HEK293T (cell line): Measurements from ENCODE around the gene DBN1.

Experiments used
- CTCF ChIA-PET: fragments of 350-600 bp; formaldehyde crosslinking; extraction: SDS; loops from one replicate; lab custom pipeline; 2021; ENCODE audit warnings: antibody characterized with exemption, inconsistent platforms; lab: Yijun Ruan, JAX
- POLR2A ChIA-PET: fragments of 350-600 bp; formaldehyde crosslinking; extraction: SDS; loops from one replicate; lab custom pipeline; 2020; ENCODE audit warnings: antibody characterized with exemption, inconsistent platforms; lab: Yijun Ruan, JAX
- DNase-seq: peaks from one replicate; pipeline ENCODE4 v3.0.0; 2012; ENCODE audit warnings: mixed read lengths; ENCODE audit errors: extremely low spot score
- ARNT ChIP-seq: fragments of 450-650 bp; IDR thresholded peaks from 2 replicates; pipeline ENCODE4 v1.6.1; 2017; ENCODE audit warnings: mild to moderate bottlenecking
- BHLHE40 ChIP-seq: fragments of 450-650 bp; IDR thresholded peaks from 2 replicates; pipeline ENCODE4 v1.6.1; 2016; ENCODE audit warnings: mild to moderate bottlenecking, moderate library complexity, borderline replicate concordance
- CTBP1 ChIP-seq: fragments of 450-650 bp; IDR thresholded peaks from 2 replicates; pipeline ENCODE4 v1.6.1; 2016; ENCODE audit warnings: borderline replicate concordance
- ELF4 ChIP-seq: fragments of 450-650 bp; IDR thresholded peaks from 2 replicates; pipeline ENCODE4 v1.6.1; 2017; ENCODE audit warnings: antibody characterized with exemption
- FOXA1 ChIP-seq: fragments of 450-650 bp; IDR thresholded peaks from 2 replicates; pipeline ENCODE4 v1.6.1; 2016; ENCODE audit warnings: mild to moderate bottlenecking
- FOXK2 ChIP-seq: fragments of 450-650 bp; IDR thresholded peaks from 2 replicates; pipeline ENCODE4 v1.6.1; 2016; ENCODE audit warnings: mild to moderate bottlenecking
- FOXM1 ChIP-seq: fragments of 450-650 bp; IDR thresholded peaks from 2 replicates; pipeline ENCODE4 v1.6.1; 2017; ENCODE audit warnings: mild to moderate bottlenecking, borderline replicate concordance
- HDGF ChIP-seq: fragments of 450-650 bp; IDR thresholded peaks from 2 replicates; pipeline ENCODE4 v1.6.1; 2017; ENCODE audit warnings: antibody characterized with exemption, borderline replicate concordance
- L3MBTL2 ChIP-seq: fragments of 450-650 bp; conservative IDR thresholded peaks from 2 replicates; pipeline ENCODE4 v1.6.1; 2016; ENCODE audit warnings: mild to moderate bottlenecking
- LEF1 ChIP-seq: fragments of 450-650 bp; IDR thresholded peaks from 2 replicates; pipeline ENCODE4 v1.6.1; 2017; ENCODE audit warnings: mild to moderate bottlenecking, borderline replicate concordance
- NFRKB ChIP-seq: fragments of 450-650 bp; IDR thresholded peaks from 2 replicates; pipeline ENCODE4 v1.6.1; 2016; ENCODE audit warnings: mild to moderate bottlenecking, moderate library complexity
- PKNOX1 ChIP-seq: fragments of 450-650 bp; IDR thresholded peaks from 2 replicates; pipeline ENCODE4 v1.6.1; 2016
- SP1 ChIP-seq: fragments of 450-650 bp; IDR thresholded peaks from 2 replicates; pipeline ENCODE4 v1.6.1; 2017
- SUZ12 ChIP-seq: fragments of 450-650 bp; IDR thresholded peaks from 2 replicates; pipeline ENCODE4 v1.6.1; 2016; ENCODE audit warnings: mild to moderate bottlenecking
- TARDBP ChIP-seq: fragments of 450-650 bp; IDR thresholded peaks from 2 replicates; pipeline ENCODE4 v1.6.1; 2016
- ZNF384 ChIP-seq: fragments of 450-650 bp; IDR thresholded peaks from 2 replicates; pipeline ENCODE4 v1.6.1; 2016

Gene DBN1

GRCh38 chr5:177465044-177465443, 8.4 kb downstream of the DBN1 start:
- TF ChIP-seq ZNF384 (no peak), PKNOX1 (no peak), FOXA1 (no peak), FOXK2 (no peak), CTBP1 (no peak), ELF4 (no peak), NFRKB (no peak), SUZ12 (no peak), SP1 (no peak), FOXM1 (no peak), LEF1 (no peak), L3MBTL2 (no peak), ARNT (no peak), TARDBP (no peak), BHLHE40 (no peak), HDGF (no peak)
- no peak for DNase-seq
- POLR2A ChIA-PET: no interaction called here
- CTCF ChIA-PET: interaction anchor here (0.7 kb wide), 2 partner anchors 11 to 25 kb away, joined by 3 read pairs; no protein-coding TSS in a partner anchor

- no peak for DNase-seq
- TF ChIP-seq FOXM1: no peak
- TF ChIP-seq PKNOX1: no peak
- TF ChIP-seq SUZ12: no peak
- no peak for TF ChIP-seq CTBP1
- no peak for TF ChIP-seq FOXA1
- no peak for TF ChIP-seq FOXK2
- no peak for TF ChIP-seq ARNT
- TF ChIP-seq HDGF: no peak
- no peak for TF ChIP-seq NFRKB
- TF ChIP-seq ELF4: no peak
- TF ChIP-seq BHLHE40: no peak
- TF ChIP-seq ZNF384: no peak
- TF ChIP-seq SP1: no peak
- no peak for TF ChIP-seq L3MBTL2
- TF ChIP-seq LEF1: no peak
- POLR2A ChIA-PET: interaction anchor here (2.4 kb wide), 1 partner anchor 10 kb away, joined by 6 read pairs; no protein-coding TSS in a partner anchor
- CTCF ChIA-PET: no interaction called here
These were observed 11.3 kb downstream of the DBN1 start for GRCh38 chr5:177462021-177462670.

- CTCF ChIA-PET: interaction anchor here (0.6 kb wide), 1 partner anchor 332 kb away, joined by 3 read pairs; no protein-coding TSS in a partner anchor
- DNase-seq: no peak
- TF ChIP-seq CTBP1: no peak
- TF ChIP-seq LEF1: no peak
- TF ChIP-seq FOXA1: no peak
- POLR2A ChIA-PET: no interaction called here
These were observed 13.4 kb downstream of the DBN1 start for GRCh38 chr5:177459819-177460628.

- POLR2A ChIA-PET: no interaction called here
- TF ChIP-seq FOXM1: no peak
- TF ChIP-seq TARDBP: no peak
- TF ChIP-seq L3MBTL2: no peak
- TF ChIP-seq SUZ12: no peak
- TF ChIP-seq CTBP1: no peak
- CTCF ChIA-PET: interaction anchor here (0.6 kb wide), 1 partner anchor 331 kb away, joined by 3 read pairs; no protein-coding TSS in a partner anchor
- DNase-seq: no peak
These were observed 14.1 kb downstream of the DBN1 start for GRCh38 chr5:177459357-177459756.

GRCh38 chr5:177458912-177459350, 14.5 kb downstream of the DBN1 start:
- no peak for TF ChIP-seq ARNT
- TF ChIP-seq CTBP1: no peak
- TF ChIP-seq FOXK2: no peak
- no peak for TF ChIP-seq BHLHE40
- no peak for TF ChIP-seq LEF1
- TF ChIP-seq SP1: no peak
- TF ChIP-seq FOXM1: no peak
- POLR2A ChIA-PET: no interaction called here
- CTCF ChIA-PET: no interaction called here
- no peak for DNase-seq

GRCh38 chr5:177457852-177458681, 15.4 kb downstream of the DBN1 start:
- TF ChIP-seq CTBP1 (no peak), ELF4 (no peak), NFRKB (no peak), FOXM1 (no peak), PKNOX1 (no peak), FOXA1 (no peak), ZNF384 (no peak)
- no peak for DNase-seq
- ChIA-PET CTCF (interaction anchor here (0.9 to 1.6 kb wide), 14 partner anchors 14 to 139 kb away, joined by 3 to 15 read pairs (median 5); no protein-coding TSS in a partner anchor), POLR2A (interaction anchor here (1.1 to 1.6 kb wide), 6 partner anchors 11 to 56 kb away, joined by 3 to 6 read pairs (median 4); partner anchors contain the start of genes GRK6 and PDLIM7)
